Measurements from ENCODE around the gene SHROOM4. TPM values are rescaled to one million over a fixed set of nuclear protein-coding genes. Genes with fewer than 3 reads are reported as not detected.

The SHROOM4 gene
- total RNA-seq, 1 donor from 2014 or later, result 33.2 TPM

GRCh38 chrX:50615570-50616158 lies 198.3 kb downstream of the SHROOM4 start:
- intact Hi-C loops (cut with DNase I), result no loop called here
- TF ChIP-seq CTCF (IDR thresholded peaks at IDR 0.05), result no peak
- no peaks in the 10 kb centered on the region for H3K27me3 ChIP-seq (ENCODE audit: low read depth)
- H3K27ac ChIP-seq, result no peak overlapping the region
- no peak overlapping the region for H3K4me3 ChIP-seq
- H3K36me3 ChIP-seq, result no peaks in the 10 kb centered on the region
- no peak for ATAC-seq
- no peaks in the 10 kb centered on the region for H3K9me3 ChIP-seq
- DNase-seq, result no peak
- H3K4me1 ChIP-seq, result no peaks in the 10 kb centered on the region

- no peak for TF ChIP-seq CTCF (IDR thresholded peaks at IDR 0.05)
- DNase-seq (no peak), ATAC-seq (no peak)
- Histone ChIP-seq H3K4me1 (no peaks in the 10 kb centered on the region), H3K4me3 (no peak overlapping the region), H3K27me3 (ENCODE audit: low read depth) (no peaks in the 10 kb centered on the region), H3K27ac (no peak overlapping the region), H3K9me3 (no peaks in the 10 kb centered on the region), H3K36me3 (no peaks in the 10 kb centered on the region)
- intact Hi-C loops (cut with DNase I), result no loop called here
These were observed 199.5 kb downstream of the SHROOM4 start for GRCh38 chrX:50614460-50614859.

- TF ChIP-seq CTCF (IDR thresholded peaks at IDR 0.05), result no peak
- Histone ChIP-seq H3K4me1 (no peaks in the 10 kb centered on the region), H3K27ac (no peak overlapping the region), H3K27me3 (ENCODE audit: low read depth) (no peaks in the 10 kb centered on the region), H3K4me3 (no peak overlapping the region), H3K36me3 (no peaks in the 10 kb centered on the region), H3K9me3 (no peaks in the 10 kb centered on the region)
- intact Hi-C loops (cut with DNase I), result no loop called here
- DNase-seq, result no peak
- no peak for ATAC-seq
These were observed 200.1 kb downstream of the SHROOM4 start for GRCh38 chrX:50613846-50614245.

GRCh38 chrX:50609796-50610195 lies 204.2 kb downstream of the SHROOM4 start:
- no peaks in the 10 kb centered on the region for H3K27me3 ChIP-seq (ENCODE audit: low read depth)
- no peak for TF ChIP-seq CTCF (IDR thresholded peaks at IDR 0.05)
- peaks cover 8% of the 10 kb centered on the region for H3K36me3 ChIP-seq
- DNase-seq (no peak), ATAC-seq (no peak)
- H3K4me3 ChIP-seq, result no peak overlapping the region
- intact Hi-C loops (cut with DNase I), result no loop called here
- H3K9me3 ChIP-seq, result no peaks in the 10 kb centered on the region
- H3K4me1 ChIP-seq, result no peaks in the 10 kb centered on the region
- no peak overlapping the region for H3K27ac ChIP-seq

- DNase-seq, result no peak
- Histone ChIP-seq H3K4me1 (no peaks in the 10 kb centered on the region), H3K27me3 (ENCODE audit: low read depth) (no peaks in the 10 kb centered on the region), H3K36me3 (peaks cover 12% of the 10 kb centered on the region), H3K9me3 (no peaks in the 10 kb centered on the region), H3K4me3 (no peak overlapping the region), H3K27ac (no peak overlapping the region)
- TF ChIP-seq CTCF (IDR thresholded peaks at IDR 0.05), result no peak
- intact Hi-C loops (cut with DNase I), result no loop called here
- ATAC-seq, result peak in 1 of 2 donors; percentile 43
These were observed 207.6 kb downstream of the SHROOM4 start for GRCh38 chrX:50606300-50606950.

Data from lower lobe of right lung (tissue), 2 donors.